Right renal cortex interstitium (tissue), 3 donors: ENCODE measurements around the gene GGCX. TPM values are rescaled to one million over a fixed set of nuclear protein-coding genes. Genes with fewer than 3 reads are reported as not detected.

Experiments used
- DNase-seq, 3 donors: peaks; one replicate each; pipeline ENCODE4 v3.0.0-alpha.2; 2013; ENCODE audit warnings: low read depth in 3 of 3, low spot score in 2 of 3
- polyA plus RNA-seq, 3 donors: library from polyadenylated mRNA; unstranded; fragments of 120-200 nt; gene quantifications; one replicate each; pipeline ENCODE4 v1.2.1, GENCODE V29; 2013; ENCODE audit not compliant: insufficient read length in 3 of 3

GGCX gene
- polyA plus RNA-seq, 3 donors: 37.7 to 41.8 (median 38.1) TPM

DNA sequence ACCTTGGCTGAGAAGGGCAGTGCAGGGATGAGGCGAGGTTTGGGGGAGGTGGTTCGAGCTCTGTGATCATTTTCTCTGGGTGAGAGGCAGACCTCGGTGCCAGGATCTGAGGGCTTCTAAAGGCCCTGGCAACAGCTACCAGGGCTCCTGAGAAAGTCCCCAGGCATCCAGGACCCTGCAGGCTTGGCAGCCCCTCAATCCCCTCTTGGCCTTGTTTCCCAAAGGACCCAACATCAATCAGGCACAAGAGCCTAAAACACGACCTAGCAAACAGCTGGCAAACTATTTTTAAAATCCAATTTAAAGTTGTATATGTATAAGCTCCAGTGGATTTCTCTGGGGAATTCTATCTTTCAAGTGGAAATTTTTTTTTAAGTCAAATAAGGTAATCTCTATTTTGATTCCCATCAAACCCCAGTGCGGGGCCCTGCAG lies 37.4 kb downstream of the GGCX start:
- no peak for DNase-seq

- no peak for DNase-seq
Observed at GRCh38 chr2:85523062-85523902, 38.0 kb downstream of the GGCX start.

- DNase-seq: no peak
Observed at GRCh38 chr2:85522090-85522647, 39.1 kb downstream of the GGCX start.

DNA sequence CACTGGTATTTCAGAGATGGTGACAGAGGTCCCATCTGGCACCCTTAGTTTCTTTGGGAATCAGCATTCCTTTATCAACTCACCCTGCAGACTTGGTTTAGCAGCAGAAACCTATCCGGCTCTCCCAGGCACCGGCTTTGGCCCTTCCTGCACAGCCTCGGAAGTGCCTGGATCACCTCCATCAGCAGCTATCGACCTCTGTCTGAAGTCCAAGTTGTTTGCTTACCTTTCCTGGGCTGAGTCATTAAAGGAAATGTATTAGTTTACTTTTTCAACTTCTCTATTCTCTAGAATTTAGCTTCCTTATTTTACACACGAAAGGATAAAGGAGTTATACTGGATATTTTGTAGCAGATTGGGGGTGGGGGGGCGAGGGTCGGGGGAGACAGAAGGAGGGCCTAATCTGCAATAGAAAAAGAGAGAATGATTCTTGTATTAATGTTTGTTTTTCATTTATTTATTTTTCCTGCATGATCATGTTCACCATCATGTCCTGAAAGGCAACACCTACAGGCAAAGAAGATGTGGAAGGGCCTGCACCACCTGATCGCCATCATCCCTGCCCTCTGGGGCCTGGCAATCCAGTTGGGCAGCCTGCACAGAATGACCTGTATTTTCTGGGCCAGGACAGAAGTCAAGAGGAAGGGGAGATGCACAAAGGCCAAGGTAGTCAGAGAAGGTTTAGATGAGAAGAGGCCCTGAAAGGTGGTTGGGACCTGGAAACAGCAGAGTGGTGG lies 44.5 kb downstream of the GGCX start:
- DNase-seq: no peak

- no peak for DNase-seq
Observed at GRCh38 chr2:85514323-85514722, 47.0 kb downstream of the GGCX start.

DNA sequence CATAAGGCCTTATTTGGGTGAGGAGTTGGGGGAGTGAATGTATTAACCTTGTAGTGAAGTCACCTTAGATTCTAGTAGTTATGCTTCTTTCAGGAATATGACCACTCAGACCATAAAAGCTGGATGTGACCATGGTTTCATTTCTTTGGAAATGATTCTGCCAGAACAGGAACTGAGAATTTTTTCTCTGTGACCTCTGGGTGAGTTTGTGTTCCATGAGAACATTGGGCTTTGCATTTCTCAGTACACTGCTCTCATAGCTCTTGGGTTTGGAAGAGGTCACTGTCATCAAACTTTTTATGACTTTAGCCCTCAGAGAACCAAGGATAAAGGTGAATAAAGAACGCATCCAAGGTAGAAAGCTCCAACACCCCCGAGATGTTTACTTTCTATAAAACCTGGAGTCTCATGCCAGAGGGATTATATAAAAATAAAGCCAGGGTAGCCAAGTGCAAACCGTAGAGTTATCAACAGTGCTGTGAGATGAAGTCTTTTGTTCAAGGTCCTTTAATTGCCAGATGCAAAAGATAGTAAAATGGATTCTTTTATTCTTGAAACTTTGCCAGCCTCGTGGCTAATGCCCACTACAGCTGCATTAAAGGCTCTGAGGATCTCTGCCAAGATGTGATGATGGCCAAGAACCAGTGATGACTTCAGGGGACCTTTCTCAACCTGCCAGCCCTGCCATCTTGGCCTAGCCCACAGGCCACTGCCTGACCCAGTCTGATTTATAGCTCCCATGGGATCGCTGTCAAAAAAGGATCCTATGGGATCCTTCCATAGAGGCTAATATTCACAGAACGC lies 50.1 kb downstream of the GGCX start:
- no peak for DNase-seq

DNA sequence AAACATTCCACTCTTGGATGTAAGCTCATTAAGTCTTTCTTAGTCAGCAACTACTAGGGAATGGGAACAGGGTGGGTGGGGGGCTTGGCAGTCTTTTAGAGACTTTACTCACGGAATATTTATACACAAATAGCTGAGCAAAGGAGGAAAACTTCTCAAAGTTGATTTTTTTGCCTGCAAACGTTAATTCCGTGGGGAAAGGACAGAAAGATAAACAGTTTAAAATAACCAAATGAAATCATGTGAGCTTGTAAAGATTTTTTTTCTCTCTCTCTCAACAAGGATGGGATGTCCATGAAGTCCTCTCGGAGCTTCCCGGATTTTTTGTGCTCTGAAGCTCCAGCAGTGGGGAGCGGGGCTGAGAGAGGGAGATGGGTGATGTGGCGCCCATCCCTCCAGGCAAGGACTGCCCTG lies 54.5 kb downstream of the GGCX start:
- DNase-seq: no peak

DNA sequence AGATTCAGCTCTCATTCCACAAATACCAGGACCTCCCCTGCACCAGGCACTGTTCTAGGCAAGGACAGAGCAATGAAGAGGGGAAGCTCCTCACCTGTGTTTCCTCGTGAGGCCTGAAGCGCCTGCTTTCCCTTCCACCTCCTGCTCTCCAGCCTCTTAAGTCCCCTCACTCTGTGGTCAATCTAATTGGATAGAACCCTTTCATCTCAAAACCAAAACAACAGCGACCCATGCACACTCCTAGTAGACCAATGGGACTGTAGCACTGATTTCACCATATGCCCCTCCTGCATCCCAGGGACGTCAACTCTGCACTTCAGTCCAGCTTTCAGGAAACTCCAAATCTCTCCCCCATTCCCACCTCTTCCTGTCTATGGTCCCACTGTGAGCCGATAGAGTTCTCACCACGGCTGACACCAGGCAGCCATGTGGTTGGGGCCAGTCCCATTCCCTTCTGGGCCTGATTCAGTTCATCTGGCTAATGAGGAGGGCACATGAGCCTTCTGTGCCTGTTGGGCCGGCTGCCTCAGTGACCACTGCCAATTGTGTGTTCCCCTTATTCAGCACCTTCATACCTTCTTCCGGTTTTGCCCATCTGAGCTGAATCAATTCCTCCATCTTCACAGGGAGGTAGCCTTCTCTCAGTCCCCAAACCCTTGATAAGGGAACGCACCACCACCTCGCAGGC lies 55.6 kb downstream of the GGCX start:
- DNase-seq: no peak

DNA sequence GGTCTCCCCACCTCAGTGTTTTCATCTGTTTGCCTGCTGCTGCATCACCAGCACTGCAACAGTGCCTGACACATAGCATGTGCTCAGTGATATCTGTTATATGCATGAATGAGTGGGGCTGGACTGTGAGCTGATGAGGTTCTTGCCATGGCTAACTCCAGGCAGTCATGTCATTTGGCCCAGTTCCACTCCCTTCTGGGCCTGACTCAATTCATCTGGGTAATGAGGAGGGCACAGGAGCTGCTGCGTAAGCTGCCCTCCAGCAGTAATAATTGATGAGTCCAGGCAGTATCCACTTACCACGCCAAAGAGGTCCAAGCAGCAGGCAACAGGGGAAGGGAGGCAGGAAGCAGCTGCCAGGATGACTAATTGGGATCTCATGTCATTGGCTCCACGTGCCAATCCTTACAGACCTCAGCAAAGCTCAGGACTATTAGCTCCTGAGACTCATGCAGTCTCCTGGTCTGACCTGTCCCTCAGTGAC lies 56.5 kb downstream of the GGCX start:
- DNase-seq: no peak

DNA sequence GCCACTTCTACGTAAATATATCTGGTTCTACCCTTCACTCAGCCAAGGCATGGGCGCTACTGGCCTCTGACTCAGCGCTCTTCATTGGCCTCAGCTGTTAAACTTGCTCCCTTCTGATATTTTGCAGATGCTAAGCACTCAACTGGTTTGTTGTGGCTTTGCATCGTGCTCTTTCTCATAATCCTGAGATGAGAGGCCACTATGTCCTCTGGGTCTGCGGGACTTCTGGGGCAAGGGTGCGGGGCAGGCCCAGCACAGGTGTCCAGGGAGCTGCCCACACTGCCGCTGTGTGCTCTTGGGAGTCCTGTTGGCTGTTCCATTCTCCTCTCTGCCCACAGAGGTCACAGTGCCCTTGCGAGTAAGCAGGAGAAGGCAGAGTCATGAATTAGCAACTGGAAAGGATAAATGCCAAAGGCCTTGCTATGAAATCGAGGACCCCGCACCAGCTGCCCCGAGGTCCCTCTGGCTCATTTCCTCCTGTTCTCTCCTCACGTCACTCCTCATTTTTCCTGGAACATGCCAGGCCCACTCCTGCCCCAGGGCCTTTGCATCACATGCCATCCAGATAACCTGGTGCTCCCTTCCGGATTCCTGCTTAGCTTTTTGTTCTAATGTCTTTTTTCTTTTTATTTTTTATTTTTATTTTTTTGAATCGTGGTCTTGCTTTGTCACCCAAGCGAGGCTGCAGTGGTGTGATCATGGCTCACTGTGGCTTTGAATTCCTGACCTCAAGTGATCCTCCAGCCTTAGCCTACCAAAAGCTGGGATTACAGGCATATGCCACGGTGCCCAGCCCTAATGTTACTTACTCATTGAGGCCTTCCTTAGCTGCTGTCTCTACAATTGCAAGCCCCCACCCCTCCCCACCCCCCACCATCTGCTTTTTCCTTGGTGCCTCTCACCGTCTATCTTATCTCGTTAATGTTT lies 57.2 kb downstream of the GGCX start:
- no peak for DNase-seq

- no peak for DNase-seq
Observed at GRCh38 chr2:85503168-85503850, 58.0 kb downstream of the GGCX start.

- no peak for DNase-seq
Observed at GRCh38 chr2:85502720-85503119, 58.6 kb downstream of the GGCX start.

- no peak for DNase-seq
Observed at GRCh38 chr2:85501248-85501647, 60.0 kb downstream of the GGCX start.

DNA sequence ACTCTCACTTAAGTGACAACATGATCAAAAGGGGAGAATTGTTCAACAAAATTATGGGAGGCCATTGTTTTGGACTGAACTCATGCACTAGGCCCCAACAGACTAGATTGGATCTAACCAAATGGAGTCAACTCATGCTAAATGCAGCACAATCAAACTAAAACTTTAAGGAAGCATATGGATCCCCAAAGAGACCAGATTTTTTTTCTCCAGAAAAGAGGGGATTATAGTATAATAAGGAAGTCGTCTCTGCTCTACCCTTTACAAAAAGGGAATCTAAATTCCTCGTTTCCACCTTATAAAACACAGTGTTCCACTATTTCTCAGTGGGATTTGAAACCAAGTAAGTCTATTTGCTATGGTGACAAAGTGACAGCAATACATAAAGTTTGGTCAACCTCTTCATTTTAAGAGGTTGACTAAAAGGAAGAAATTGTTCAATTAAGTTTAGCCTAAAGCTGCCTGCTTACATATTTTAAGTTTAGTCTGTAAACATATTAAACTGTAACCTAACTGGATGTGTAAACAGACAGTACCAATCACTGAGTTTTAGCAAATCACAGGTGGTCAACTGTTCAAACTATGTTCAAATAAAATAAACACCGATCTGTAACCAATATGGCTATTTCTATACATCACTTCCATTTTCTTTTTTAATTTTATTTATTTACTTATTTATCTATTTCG lies 63.2 kb downstream of the GGCX start:
- DNase-seq: no peak

DNA sequence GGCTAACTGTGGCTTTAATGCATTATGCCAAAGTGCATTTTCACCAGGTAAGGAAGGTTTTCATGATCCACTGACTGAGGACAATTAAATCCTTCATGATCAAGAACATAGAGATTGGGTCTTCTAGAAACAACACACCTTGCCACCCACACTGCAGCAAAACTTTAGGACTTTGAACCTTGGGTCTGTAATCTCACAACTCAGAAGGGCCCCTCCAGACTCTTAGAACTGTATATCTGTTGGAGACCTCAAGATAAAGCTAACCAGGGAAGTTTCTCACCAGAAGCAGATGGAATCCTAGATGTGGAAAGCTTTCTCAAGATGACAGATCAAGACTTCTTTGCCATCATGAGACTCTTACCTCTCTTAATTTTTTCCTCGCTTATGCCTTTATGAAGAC lies 64.9 kb downstream of the GGCX start:
- DNase-seq: no peak
